Activated B cell treated with CpG ODN at 0.5 μM for 24 hours (primary cell): ENCODE measurements around the gene CEP164. TPM values are rescaled to one million over a fixed set of nuclear protein-coding genes. Genes with fewer than 3 reads are reported as not detected.

Source experiments
- ATAC-seq: fragments of 200-7000 bp; cut with Tn5 transposase; one replicate; pipeline ENCODE4 v1.10.0; 2021; ENCODE audit warnings: low read depth, mild to moderate bottlenecking, moderate library complexity
- CTCF ChIA-PET: fragments of 350-600 bp; sonication (Branson Sonifier 250); formaldehyde crosslinking; loops from one replicate; lab custom pipeline; 2021; ENCODE audit warnings: antibody characterized with exemption; lab: Charles Lee
- POLR2A ChIA-PET: fragments of 350-600 bp; sonication (Branson Sonifier 250); formaldehyde crosslinking; loops from one replicate; lab custom pipeline; 2021; ENCODE audit warnings: antibody characterized with exemption; lab: Charles Lee
- DNase-seq: peaks from one replicate; pipeline ENCODE4 v3.0.0; 2022
- H3K27ac Mint-ChIP-seq: one replicate; pipeline ENCODE4 v1.8.0; 2020; ENCODE audit warnings: mixed read lengths
- H3K27me3 Mint-ChIP-seq: one replicate; pipeline ENCODE4 v1.8.0; 2021; ENCODE audit warnings: mixed read lengths
- H3K36me3 Mint-ChIP-seq: one replicate; pipeline ENCODE4 v1.8.0; 2021; ENCODE audit warnings: low read depth, mixed read lengths
- H3K4me1 Mint-ChIP-seq: one replicate; pipeline ENCODE4 v1.8.0; 2021; ENCODE audit warnings: mixed read lengths
- H3K4me3 Mint-ChIP-seq: one replicate; pipeline ENCODE4 v1.8.0; 2020; ENCODE audit warnings: mild to moderate bottlenecking, mixed read lengths
- H3K9me3 Mint-ChIP-seq: one replicate; pipeline ENCODE4 v1.8.0; 2020; ENCODE audit warnings: mixed read lengths
- CTCF ChIP-seq: fragments of 200-600 bp; IDR thresholded peaks from one replicate; pipeline ENCODE4 v1.8.0; 2022; ENCODE audit warnings: antibody characterized with exemption, mild to moderate bottlenecking
- intact Hi-C: fragments of 100-400 bp; cut with micrococcal nuclease; formaldehyde crosslinking; loops from one replicate; pipeline ENCODE4 v1.15.1; 2024
- total RNA-seq: library from RNA; stranded (reverse); gene quantifications from 2 replicates; pipeline ENCODE4 v1.2.3, GENCODE V29; 2022

The CEP164 gene
- total RNA-seq, 1 donor from 2014 or later, result 50.9 TPM

GRCh38 chr11:117423046-117423575 lies 95.5 kb downstream of the CEP164 start:
- POLR2A ChIA-PET, result no interaction called here
- Mint-ChIP-seq H3K9me3 (no peaks in the 10 kb centered on the region), H3K27me3 (peaks cover 7% of the 10 kb centered on the region), H3K36me3 (no peaks in the 10 kb centered on the region), H3K4me1 (peaks cover 7% of the 10 kb centered on the region), H3K27ac (no peak overlapping the region), H3K4me3 (no peak overlapping the region)
- no peak for TF ChIP-seq CTCF
- DNase-seq (no peak), ATAC-seq (no peak)
- CTCF ChIA-PET, result interaction anchor here (1.2 kb wide), 1 partner anchor 386 kb away, joined by 3 read pairs; no protein-coding TSS in a partner anchor
- intact Hi-C loops, result no loop called here

- CTCF ChIA-PET, result interaction anchor here (0.6 to 3.0 kb wide), 5 partner anchors 43 to 746 kb away, joined by 3 to 27 read pairs (median 3); no protein-coding TSS in a partner anchor
- no peak for TF ChIP-seq CTCF
- peaks cover 7% of the 10 kb centered on the region for H3K27me3 Mint-ChIP-seq
Observed at GRCh38 chr11:117424781-117425180, 97.1 kb downstream of the CEP164 start.

GRCh38 chr11:117425679-117426296 lies 98.1 kb downstream of the CEP164 start:
- H3K9me3 Mint-ChIP-seq, result no peaks in the 10 kb centered on the region
- H3K36me3 Mint-ChIP-seq, result no peaks in the 10 kb centered on the region
- DNase-seq (no peak), ATAC-seq (no peak)
- H3K4me3 Mint-ChIP-seq, result no peak overlapping the region
- intact Hi-C loops, result loop anchor here (1.0 to 5.0 kb wide), 3 partner anchors 522 to 747 kb away; no protein-coding TSS in a partner anchor
- TF ChIP-seq CTCF, result no peak
- no peak overlapping the region for H3K27ac Mint-ChIP-seq
- peaks cover 7% of the 10 kb centered on the region for H3K27me3 Mint-ChIP-seq
- POLR2A ChIA-PET, result interaction anchor here (0.7 kb wide), 2 partner anchors 390 to 392 kb away, joined by 3 to 5 read pairs; no protein-coding TSS in a partner anchor
- CTCF ChIA-PET, result interaction anchor here (0.7 to 3.2 kb wide), 16 partner anchors 9 to 745 kb away, joined by 3 to 31 read pairs (median 3); partner anchors contain the start of gene FXYD2
- peaks cover 7% of the 10 kb centered on the region for H3K4me1 Mint-ChIP-seq

More at GRCh38 chr11:117424781-117425180, 97.1 kb downstream of the CEP164 start:
- H3K4me1 Mint-ChIP-seq, result peaks cover 7% of the 10 kb centered on the region
- intact Hi-C loops, result loop anchor here (5.0 kb wide), 1 partner anchor 748 kb away; no protein-coding TSS in a partner anchor
- POLR2A ChIA-PET, result no interaction called here
- H3K27ac Mint-ChIP-seq, result no peak overlapping the region
- H3K4me3 Mint-ChIP-seq, result no peak overlapping the region
- no peak for DNase-seq
- no peaks in the 10 kb centered on the region for H3K36me3 Mint-ChIP-seq
- no peaks in the 10 kb centered on the region for H3K9me3 Mint-ChIP-seq
- no peak for ATAC-seq

GRCh38 chr11:117426297-117426685 lies 98.6 kb downstream of the CEP164 start:
- Mint-ChIP-seq H3K27me3 (peaks cover 7% of the 10 kb centered on the region), H3K27ac (no peak overlapping the region), H3K9me3 (no peaks in the 10 kb centered on the region), H3K4me3 (no peak overlapping the region), H3K4me1 (peaks cover 7% of the 10 kb centered on the region), H3K36me3 (no peaks in the 10 kb centered on the region)
- TF ChIP-seq CTCF, result peak; percentile 23
- ATAC-seq, result peak; percentile 62
- intact Hi-C loops, result loop anchor here (1.0 to 5.0 kb wide), 3 partner anchors 521 to 746 kb away; no protein-coding TSS in a partner anchor
- ChIA-PET POLR2A (interaction anchor here (0.7 kb wide), 2 partner anchors 389 to 391 kb away, joined by 3 to 5 read pairs; no protein-coding TSS in a partner anchor), CTCF (interaction anchor here (0.6 to 3.2 kb wide), 17 partner anchors 10 to 745 kb away, joined by 3 to 31 read pairs (median 3); partner anchors contain the start of genes FXYD2 and TMPRSS13)
- peak; percentile 52 for DNase-seq

GRCh38 chr11:117426941-117427340 lies 99.3 kb downstream of the CEP164 start:
- intact Hi-C loops, result loop anchor here (1.0 to 5.0 kb wide), 3 partner anchors 520 to 745 kb away; no protein-coding TSS in a partner anchor
- H3K27ac Mint-ChIP-seq, result no peak overlapping the region
- ChIA-PET POLR2A (no interaction called here), CTCF (interaction anchor here (1.1 to 3.2 kb wide), 7 partner anchors 10 to 520 kb away, joined by 3 to 31 read pairs (median 7); partner anchors contain the start of gene FXYD2)
- no peak for TF ChIP-seq CTCF
- ATAC-seq (no peak), DNase-seq (no peak)
- H3K4me1 Mint-ChIP-seq, result peaks cover 7% of the 10 kb centered on the region
- H3K36me3 Mint-ChIP-seq, result no peaks in the 10 kb centered on the region
- no peaks in the 10 kb centered on the region for H3K9me3 Mint-ChIP-seq
- H3K4me3 Mint-ChIP-seq, result no peak overlapping the region
- peaks cover 7% of the 10 kb centered on the region for H3K27me3 Mint-ChIP-seq
